AG08396 (cell line): ENCODE measurements around the gene ACER3.
"Not testable (repeated sequence)": the region's sequence is repeated elsewhere in the genome, so short reads cannot be mapped to it uniquely, and the experiment has no call there.

ENCODE experiments used
- DNase-seq: peaks from one replicate; pipeline ENCODE4 v3.0.0; 2012; ENCODE audit warnings: low spot score, mixed read lengths

Gene ACER3

GRCh38 chr11:77038029-77038824 lies 177.5 kb downstream of the ACER3 start:
- DNase-seq, result no peak

- DNase-seq, result no peak
These were observed 178.2 kb downstream of the ACER3 start for GRCh38 chr11:77038825-77039326.

GRCh38 chr11:77039491-77040400 lies 179.0 kb downstream of the ACER3 start:
- DNase-seq, result peak; percentile 68

- no peak for DNase-seq
These were observed 179.7 kb downstream of the ACER3 start for GRCh38 chr11:77040401-77040777.

- no peak for DNase-seq
These were observed 180.2 kb downstream of the ACER3 start for GRCh38 chr11:77040889-77041288.

GRCh38 chr11:77042111-77042726 lies 181.5 kb downstream of the ACER3 start:
- no peak for DNase-seq

GRCh38 chr11:77044356-77044755 lies 183.6 kb downstream of the ACER3 start:
- DNase-seq, result no peak

DNA sequence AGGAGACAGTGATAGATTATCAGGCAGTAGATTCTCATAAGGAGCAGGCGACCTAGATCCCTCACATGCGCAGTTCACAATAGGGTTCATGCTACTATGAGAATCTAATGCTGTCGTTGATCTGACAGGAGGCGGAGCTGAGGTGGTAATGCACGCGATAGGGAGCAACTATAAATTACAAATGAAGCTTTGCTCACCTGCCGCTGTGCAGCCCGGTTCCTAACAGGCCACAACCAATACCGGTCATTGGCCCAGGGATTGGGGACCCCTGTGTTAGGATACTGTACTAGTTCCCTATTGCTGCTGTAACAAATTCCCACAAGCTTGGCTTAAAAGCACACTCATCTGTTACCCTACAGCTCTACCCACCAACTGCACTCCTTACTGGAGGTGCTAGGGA lies 184.2 kb downstream of the ACER3 start:
- DNase-seq, result no peak

DNA sequence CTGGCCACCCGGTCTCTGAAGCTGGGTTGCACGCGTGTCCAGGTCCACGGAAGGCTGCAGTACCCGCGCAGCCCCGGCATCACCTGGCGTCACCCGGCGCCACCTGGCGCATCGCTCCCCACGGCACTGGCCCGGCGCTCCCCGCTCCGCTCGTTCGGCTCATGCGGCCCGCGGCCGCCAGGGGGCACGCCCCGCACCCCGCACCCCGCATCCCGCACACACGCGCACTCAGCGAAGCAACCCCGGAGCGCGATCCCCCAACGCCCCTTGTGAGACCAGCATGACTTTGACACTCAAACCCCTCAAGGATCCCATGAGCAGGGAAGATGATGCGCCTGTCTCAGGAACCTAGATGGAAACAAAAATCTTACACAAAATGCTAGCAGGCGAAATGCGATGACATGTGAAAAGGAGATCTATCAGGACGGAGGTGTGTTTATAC lies 185.4 kb downstream of the ACER3 start:
- peak; percentile 77 for DNase-seq

GRCh38 chr11:77047007-77047927 lies 186.5 kb downstream of the ACER3 start:
- peak; percentile 75 for DNase-seq

DNA sequence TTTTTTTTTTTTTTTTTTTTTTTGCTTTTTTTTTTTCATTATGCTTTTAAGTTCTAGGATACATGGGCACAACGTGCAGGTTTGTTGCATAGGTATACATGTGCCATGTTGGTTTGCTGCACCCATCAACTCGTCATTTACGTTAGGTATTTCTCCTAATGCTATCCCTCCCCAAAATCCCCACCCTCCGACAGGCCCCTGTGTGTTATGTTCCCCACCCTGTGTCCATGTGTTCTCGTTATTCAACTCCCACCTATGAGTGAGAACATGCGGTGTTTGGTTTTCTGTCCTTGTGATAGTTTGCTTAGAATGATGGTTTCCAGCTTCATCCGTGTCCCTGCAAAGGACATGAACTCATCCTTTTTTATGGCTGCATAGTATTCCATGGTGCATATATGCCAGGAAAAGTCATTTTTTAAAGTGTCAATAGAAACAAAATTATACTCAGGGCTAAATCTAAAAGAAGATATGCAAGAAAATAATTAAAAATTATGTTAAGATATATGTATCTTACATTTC lies 187.3 kb downstream of the ACER3 start:
- DNase-seq, result not testable (repeated sequence)

- no peak for DNase-seq
These were observed 188.3 kb downstream of the ACER3 start for GRCh38 chr11:77049026-77049425.

DNA sequence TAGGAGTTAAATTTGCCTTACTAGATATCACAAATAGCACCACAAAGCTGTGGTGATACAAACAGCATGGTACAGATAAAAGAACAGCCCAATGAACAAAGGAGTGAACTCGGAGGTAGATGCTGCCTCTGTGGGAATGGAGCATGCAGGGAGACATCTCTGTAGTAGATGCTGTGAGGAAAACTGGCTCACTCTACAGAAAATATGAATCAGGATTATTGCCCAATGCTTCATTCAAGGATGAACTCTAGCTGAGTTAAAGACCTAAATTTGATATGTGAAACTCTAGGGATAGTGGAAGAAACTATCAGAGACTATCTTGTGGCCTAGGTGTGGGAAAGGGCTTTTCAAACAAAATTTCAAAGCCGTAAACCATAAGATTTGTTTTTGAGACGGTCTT lies 190.8 kb downstream of the ACER3 start:
- DNase-seq, result no peak

GRCh38 chr11:77052518-77052917 lies 191.8 kb downstream of the ACER3 start:
- DNase-seq, result no peak

DNA sequence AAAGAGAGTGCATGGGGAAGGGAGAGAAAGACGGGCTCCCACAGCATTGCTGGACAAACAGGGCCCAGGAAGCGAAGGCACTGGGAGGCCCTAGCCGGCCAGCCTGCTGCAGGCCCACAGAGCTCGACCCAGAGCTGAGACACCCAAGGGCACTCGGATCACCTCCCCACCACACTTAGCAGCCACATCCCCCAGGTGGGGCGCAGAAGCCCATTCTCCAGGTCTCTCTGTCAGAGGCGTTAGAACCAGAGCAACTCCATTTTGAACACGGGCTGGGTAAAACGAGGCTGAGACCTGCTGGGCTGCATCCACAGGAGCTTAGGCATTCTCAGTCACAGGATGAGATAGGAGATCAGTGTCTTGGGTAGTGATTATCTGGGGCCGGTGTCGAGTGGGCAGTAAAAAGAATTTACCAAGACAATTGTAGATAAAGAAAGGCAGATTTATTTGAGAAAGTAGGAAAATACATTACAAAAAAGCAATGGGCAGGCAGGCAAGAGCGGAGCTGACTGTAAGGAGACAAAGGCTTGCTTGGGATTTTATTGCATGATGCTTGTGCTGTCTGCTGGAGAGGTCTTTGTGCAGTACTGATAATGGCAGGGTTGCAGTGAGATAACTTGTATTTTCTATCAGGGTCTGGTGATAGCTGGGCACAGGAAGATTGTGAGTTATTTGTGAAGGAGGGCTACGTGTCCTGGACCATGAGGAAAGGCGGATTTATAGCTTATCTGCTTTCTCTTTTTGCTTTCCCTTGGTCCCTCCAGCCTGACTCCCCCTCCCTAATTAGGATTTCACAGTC lies 192.7 kb downstream of the ACER3 start:
- DNase-seq, result no peak

DNA sequence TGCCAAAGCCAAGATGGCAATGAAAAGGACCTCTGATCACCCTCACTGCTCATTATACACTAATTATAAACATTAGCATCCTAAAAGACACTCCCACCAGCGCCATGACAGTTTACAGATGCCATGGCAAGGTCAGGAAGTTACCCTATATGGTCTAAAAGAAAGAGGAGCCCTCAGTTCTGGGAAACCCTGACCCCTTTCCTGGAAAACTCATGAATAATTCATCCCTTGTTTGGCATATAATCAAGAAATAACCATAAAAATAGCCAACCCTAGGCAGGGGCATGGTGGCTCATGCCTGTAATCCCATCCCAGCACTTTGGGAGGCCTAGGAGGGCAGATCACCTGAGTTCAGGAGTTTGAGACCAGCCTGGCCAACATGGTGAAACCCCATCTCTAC lies 193.4 kb downstream of the ACER3 start:
- DNase-seq, result no peak

DNA sequence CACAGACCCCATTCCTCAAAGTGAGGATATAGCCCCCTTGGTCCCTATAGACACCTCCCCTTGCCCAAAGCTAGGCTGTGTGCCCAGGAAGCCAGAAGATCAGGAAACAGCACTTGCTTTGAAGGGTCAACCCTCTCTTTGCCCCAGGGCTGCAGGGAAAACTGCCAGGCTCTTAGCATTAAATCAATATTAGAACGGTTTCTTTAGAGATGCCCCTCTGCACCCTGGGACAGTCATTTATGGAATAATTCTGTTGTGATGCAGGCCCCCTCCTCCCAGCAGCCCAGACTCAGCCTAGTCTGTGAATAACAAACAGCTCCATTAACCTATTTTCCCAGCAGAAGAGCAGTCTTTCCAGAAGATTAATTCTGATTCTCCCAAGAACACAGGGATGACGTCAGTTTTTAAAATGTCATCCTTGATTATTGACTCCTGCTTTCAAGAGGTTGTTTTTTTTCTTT lies 194.4 kb downstream of the ACER3 start:
- no peak for DNase-seq

DNA sequence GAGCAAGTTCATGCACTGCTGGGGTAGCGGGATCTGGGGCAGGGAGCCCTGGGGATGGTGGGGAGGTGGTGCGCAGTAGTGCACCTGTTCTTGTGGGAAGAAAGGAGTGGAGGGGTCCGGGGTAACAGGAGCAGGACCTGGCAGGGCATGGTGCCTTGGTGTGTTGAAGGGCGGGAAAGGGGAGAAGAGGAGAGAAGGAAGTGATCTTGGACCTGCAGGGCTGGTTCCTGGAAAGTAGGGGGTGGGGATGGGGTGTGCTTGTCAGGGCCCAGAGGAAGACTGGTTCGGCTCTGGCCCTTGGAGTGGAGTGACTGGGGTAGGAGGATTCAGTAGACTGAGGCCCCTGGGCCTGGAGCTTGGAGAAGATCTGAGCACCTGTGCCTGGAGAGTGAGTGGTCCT lies 195.2 kb downstream of the ACER3 start:
- no peak for DNase-seq

- no peak for DNase-seq
These were observed 196.2 kb downstream of the ACER3 start for GRCh38 chr11:77056814-77057402.
